Cerebellar cortex (tissue), 1 donor: ENCODE results near the gene KCTD17.

Experiments used
- DNase-seq: peaks from one replicate; pipeline ENCODE4 v3.0.0-alpha.2; 2015; ENCODE audit warnings: low spot score

Gene KCTD17, protein sequence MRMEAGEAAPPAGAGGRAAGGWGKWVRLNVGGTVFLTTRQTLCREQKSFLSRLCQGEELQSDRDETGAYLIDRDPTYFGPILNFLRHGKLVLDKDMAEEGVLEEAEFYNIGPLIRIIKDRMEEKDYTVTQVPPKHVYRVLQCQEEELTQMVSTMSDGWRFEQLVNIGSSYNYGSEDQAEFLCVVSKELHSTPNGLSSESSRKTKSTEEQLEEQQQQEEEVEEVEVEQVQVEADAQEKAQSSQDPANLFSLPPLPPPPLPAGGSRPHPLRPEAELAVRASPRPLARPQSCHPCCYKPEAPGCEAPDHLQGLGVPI

DNA sequence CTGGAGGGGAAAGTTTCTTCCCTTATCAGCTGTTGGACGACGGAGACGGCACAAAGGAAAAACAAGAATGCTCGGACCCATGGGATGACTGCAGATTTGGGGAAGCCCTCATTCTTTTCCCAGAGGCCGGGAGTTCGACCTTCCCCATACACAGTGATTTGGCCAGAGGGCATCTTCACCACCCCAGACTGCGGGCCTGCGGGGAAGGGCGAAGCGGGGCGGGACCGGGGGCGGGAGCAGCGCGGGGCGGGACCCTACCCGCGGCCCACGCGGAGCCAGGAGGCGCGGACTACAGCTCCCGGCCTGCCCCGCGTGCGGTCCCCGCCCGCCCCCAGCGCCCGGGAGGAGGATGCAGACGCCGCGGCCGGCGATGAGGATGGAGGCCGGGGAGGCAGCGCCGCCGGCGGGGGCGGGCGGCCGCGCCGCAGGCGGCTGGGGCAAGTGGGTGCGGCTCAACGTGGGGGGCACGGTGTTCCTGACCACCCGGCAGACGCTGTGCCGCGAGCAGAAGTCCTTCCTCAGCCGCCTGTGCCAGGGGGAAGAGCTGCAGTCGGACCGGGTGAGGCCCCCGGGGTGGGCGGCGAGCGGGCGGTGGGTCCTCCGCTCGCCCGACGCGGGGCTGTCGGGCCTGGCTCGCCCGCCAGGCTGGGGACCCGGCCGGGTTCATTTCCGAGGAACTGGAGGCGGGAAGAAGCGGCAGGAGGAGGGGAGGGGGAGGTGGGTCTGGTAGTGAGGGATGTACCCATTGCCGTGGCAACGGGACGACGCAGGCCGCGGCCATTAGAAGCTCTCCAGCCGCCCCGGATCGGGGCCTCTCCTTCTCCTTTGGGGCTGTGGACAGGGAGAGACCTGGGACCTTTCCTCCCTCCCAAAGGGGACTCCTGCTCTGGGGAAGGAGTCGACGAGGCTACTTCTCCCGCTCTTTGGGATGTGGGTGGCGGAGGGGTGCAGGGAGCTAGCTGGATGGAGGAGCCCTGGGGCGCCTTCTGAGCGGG is at the start of gene KCTD17:
Gene KCTD17, plus strand, starts transcription at position 352 of the 995 bp plus-strand sequence. Its CDS starts 19 bp downstream, at position 371.
- peak; percentile 42 for DNase-seq

DNA sequence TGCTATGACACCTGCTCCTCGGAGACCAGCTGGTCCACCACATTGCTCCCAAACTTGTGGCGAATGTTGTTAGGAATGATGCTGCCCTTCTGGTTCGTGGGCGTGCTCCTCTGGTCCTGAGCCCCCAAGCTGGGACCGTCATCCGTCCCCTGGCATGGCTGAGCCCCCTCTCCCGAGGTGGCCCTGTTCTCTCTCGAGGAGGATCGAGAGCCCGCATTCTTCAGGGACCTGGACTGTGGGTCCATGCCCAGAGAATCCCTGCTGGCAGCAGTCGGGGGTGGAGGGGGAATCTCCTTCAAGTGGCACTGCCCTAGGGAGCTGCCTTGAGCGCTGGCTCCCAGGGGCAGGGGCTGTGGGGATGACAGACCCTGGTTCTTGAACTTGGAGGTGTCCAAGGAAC is 49.7 kb upstream of the KCTD17 start:
- no peak for DNase-seq

DNA sequence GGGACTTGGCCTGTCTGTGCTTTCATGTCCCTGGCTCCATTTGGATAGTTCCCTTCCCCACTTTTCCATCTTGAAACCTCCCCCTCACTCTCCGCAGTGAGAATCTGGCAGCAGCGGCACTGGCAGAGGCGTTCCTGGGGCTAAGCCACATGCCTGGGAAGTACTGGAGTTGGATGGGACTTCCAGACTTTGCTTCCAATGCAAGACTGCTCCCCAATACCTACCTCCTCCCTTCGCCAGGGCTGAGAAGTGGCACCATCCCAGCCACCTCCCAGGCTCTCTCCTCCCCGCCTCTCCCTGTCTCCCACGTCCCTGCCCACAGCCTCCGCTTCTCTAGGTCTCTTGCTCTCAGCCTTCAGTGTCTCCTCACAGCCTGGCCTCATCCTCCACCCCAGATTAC is 48.9 kb upstream of the KCTD17 start:
- DNase-seq, result no peak

DNA sequence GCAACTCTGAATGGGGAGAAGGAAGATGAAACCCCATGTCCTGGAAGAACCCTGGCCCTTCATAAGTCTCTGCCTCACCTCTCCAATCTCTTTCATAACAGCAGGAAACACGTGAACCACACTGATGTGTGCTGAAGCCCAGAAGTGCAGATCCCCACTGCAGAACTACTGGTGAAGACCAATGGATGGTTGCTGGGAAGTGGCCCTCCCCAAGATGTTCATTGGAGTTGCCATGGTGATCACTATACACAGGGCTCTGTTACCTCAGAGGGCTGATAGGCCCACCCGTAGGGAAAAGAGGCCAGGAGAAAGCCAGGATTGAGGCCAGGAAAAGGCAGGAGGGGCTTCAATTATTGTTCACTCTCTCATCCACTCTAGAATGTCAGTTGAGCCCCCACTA is 43.9 kb upstream of the KCTD17 start:
- no peak for DNase-seq

DNA sequence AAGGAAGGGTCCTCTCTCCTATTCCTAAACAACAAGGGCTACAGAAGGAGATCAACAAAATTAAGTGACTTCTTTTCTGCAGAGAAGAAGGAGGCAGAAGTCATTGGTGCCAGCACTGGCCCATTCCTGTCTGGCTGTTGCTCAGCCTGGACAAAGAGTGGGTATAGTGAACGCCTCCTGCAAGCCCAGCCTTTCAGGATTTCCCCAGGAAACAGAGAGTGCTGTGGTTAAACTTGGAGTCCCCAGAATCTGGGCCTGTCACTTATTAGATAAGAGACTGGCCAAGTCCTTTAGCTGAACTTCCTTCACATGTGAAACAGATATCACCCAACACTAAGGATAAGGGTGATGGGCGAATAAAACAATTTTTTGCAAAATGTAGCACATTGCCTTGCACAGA is 43.2 kb upstream of the KCTD17 start:
- no peak for DNase-seq

DNA sequence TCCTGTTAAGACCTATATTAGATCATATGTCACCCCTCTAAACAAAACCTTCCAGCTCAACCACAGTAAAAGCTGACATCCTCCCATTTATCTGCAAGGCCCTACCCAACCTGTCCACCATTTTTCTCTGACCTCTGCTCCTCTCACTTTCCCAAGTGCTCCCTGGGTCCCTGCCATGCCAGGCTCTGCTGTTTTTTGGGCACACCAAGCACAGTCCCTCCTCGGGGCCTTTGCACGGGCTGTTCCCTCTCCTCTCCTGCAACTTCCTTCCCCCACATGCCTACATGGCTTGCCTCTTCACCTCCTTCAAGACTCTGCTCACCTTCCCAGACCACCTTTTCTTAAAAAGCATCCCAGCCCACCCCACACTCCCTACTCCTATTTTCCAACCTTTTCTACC is 42.1 kb upstream of the KCTD17 start:
- DNase-seq, result no peak

DNA sequence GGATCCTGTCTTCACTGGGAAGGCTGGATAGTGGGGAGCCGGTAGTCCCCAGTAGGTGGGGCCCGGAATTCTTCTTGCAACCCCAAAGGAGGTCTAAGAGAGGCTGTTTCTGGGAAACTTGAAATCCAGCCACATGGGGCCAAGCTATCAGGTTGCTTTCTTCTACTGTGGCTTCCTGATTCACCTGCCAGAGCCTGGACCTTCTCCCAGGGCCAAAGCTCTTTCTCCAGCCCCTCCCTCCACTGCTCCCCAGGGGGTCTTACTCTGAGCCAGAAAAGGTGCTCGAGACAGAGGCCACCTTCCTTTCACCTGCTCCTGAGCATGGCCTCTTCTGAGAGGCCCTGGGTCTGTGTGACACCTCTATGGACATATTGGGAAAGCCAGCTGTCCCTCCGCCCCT is 41.4 kb upstream of the KCTD17 start:
- DNase-seq, result no peak

DNA sequence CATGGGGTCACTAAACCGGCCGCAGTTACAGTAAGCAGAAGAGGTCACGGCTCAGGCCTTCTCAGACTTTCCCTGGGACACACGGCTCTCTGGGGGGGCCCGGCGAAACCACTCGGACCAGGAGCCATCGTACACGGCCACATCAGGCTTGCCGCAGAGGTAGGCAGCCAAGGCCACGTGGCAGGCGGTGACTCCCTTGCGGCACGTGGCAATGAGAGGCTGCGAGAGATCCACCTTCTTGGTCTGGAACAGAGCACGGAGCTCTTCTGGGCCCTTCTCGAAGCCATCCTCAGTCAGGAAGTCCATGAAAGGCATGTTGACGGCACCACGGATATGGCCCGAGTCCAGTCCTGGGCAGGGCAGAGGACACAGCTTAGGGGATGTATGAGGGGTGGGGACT is 40.6 kb upstream of the KCTD17 start:
- no peak for DNase-seq

DNA sequence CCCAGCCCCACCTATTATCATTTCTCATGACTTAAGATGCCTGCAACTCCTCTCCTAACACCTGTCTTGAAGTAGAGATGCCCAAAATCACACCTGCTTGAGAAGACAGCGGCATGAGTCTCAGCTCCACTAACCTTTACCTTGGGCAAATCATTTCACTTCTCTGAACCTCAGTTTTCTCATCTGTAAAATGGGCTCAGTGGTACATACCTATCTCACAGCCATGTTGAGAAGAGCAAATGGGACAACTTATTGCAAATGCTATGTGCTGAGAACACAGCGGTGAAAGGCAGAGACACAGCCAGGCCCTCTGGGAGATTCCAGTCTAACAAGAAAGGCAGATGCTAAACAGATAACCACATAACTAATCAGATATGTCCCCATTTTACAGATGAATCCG is 40.1 kb upstream of the KCTD17 start:
- DNase-seq, result no peak

DNA sequence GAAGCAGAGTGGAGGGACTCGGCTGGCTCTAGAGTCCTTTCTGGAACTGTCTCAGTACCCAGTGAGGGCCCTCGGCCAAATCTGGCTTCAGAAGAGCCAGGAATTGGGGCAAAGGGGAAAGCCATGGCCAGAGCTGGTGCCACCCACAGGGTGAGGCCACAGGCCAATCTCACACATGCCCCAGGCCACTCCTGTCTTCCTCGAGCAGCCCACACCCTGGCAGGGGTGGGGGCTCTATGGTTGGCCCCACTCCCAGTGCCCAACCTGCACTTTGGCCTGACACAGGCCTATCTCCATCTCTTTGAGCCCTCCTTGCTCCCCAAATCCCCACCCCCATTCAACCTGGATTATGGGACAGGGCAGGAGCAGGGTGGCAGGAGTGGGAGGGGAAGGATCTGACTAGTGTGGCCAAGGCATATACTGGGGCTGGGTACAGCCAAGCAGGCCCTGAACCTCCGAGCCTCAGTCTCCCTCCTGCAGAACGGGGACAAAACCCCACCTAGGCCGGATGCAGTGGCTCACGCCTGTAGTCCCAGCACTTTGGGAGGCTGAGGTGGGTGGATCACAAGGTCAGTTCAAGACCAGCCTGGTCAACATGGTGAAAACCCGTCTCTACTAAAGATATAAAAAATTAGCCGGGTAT is 39.2 kb upstream of the KCTD17 start:
- DNase-seq, result no peak

DNA sequence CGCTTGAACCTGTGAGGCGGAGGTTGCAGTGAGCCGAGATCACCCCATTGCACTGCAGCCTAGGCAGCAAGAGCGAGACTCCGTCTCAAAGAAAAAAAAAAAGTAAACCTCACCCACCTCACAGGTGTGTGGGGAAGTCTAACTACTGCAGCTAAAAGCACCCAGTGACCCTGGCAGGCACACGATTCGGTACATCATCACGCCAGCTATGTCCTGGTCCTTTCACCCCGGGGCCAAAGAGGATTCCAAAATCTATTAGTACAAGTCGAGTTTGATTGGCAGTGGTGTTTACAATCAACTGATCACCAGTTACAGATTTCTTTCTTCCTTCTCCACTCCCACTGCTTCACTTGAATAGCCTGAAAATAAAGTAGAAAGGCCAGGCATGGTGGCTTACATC is 38.6 kb upstream of the KCTD17 start:
- DNase-seq, result no peak

DNA sequence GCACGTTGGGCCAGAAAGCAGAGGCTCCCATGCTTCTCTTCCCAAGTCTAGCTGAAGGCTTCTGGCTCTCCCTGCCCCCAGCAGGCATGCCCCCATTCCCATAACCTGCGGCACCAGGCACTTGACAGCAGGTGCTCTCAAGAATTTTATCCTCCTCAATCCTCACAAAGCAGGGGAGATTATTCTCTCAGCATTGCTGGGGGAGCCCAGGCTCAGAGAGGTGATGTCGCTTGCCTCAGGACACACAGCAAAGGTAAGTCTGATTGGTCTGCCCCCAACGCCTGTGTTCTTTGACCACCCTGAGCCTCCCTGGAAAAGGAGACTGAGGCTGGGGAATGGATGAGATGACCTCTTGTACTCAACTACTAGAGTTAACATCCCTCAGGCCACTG is 37.1 kb upstream of the KCTD17 start:
- DNase-seq, result no peak

DNA sequence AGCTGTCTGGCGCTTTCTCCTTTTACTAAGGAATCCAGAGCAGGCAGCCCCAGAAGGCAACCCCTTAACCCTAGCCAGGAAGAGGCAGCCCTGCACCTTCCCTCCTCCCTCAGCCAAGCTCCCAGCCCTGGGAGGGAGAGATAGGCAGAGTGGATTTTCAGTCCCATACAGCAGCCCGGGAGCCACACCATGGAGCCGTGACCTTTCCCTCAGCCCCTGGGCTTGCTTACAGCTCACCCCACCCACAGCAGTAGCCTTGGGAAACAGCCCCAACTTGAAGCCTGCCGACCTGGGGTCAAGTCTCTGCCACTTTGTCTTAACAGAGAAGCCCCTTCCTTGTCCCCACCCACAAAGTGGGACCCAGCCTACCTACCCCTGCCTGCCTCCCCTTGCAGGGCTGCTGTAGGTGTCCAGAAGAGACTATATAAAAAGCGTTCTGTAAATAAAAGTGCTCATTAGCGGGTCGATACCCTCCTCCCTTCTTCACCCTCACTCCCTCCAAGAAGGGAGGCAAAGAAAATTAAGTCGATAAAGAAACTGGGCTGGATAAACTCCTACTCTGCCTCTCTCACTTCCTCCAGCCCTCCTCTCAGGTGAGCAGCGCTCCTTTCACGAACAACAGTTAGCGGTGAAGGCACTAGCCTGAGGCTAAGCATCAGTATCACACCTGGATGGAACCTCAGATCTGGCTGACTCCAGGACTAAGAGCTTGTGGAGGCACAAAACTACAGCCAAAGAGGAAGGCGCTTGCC is 36.5 kb upstream of the KCTD17 start:
- DNase-seq, result no peak

DNA sequence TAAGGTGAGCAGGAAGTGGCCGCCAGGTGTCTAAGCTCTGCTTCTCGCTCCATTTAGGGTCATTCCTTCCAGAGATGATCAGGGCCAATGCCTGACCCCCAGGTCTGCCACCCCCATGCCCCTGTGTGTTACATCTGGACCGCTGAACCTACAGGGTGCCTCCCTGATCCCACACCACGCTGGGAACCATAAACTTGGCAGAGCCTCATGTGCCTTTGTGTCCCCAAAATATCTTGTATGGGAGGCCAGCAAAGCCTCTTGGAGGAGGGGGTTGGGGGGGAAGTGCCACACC is 36.0 kb upstream of the KCTD17 start:
- no peak for DNase-seq

DNA sequence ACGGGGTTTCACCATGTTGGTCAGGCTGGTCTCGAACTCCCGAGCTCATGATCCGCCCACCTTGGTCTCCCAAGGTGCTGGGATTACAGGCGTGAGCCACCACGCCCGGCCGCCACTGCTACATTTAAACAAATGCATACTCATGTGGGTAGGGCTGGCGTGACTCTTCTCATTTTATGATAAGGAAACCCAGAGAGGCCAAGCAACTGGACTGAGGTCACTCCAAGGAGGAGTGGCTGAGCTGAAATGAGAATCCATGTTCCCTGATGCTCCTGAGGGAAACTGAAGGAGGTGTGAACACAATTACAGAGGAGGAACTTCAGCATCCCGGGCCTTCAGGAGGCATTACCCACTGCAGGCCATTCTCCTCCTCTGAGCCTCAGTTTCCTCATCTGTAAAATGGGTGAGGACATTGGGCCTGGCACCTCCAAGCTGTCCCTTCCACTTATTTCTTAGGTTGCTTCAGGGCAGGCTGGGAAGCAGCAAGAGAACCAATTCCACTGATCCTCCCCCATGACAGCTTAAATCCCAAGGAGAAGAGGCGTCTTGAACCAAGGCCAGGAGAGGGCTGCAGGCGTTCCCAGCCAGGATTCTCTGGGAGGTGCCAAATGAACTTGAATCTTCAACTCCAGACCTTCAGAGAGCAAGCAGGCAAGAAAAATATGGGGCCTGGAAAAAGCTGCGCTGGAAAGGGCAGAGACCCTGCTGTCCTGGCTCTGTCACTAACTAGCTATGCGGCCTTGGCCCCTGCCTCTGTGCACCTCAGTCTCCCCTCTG is 35.2 kb upstream of the KCTD17 start:
- no peak for DNase-seq

DNA sequence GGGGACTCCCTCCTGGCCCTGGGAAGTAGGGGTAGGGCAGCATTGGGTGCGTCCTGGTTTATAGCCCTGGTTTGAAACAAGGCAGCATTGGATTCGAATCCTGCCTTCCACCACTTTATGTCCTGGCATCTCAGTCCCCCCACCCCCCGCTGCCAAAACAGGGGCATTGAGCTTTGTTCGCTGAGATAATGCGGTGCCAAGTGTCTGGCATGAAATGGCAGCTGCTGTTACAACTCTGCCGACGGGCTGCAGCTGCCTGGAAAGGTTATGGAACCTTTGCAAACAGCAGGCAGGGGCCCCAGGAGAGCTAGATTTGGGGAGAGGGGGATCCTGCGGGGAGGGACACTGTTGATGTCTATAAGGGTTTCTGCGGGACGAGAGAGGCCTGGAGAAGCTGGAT is 34.2 kb upstream of the KCTD17 start:
- DNase-seq, result no peak

DNA sequence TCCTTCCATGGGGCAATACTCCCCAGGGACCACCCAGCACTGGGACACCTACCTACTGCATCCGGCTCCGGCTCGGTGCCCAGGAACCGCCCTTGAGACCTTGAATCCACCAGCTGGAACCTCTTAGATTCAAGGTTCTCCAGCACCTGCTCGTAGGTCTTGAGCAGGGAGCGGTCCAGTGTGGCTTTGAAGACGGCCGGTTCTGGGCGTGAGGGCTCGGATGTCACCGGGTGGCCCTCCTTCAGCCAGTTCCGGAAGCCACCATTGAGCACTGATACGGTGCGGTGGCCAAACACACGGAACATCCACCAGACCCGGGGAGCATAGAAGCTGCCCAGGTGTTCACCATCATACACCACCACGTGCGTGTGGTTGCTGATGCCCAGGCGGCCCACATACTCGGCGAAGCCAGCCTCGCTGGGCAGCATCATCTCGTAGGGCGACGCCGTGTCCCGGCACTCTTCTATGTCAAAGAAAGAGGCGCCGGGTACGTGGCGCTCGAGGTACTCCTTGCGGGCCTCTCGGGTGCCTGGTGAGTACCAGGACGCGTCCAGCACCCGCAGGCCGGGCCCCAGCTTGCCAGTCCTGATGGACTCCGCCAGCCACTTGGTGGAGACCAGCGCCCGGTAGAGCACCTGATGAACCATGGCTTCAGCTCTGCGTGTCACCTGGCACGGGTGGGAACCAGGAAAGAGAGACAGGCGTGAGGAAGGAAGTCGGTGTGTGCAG is 33.3 kb upstream of the KCTD17 start:
- no peak for DNase-seq

DNA sequence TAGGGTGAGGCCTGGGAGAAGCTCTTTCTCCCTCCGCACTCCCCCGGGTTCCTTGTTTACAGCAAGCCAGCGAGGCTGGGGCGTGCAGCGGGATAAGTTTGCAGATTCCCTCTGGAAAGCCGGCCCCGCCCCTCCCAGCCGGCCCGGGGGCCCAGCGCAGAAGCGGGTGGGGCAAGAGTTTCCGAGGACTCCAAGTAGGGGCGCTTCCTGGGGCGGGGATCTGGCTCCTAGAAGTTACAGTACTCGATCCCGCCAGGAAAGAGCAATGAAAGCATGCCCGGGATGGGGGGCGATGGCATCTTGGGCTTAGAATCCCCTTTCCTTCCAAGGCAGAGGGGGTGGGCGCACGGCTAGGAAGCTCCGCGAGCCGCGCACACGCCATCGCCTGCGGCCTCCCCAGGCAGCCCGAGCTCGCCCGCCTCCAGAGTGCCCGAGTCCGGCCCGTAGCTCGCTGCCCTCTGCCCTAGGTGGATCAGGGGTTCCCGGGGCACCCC is 32.7 kb upstream of the KCTD17 start:
- no peak for DNase-seq

DNA sequence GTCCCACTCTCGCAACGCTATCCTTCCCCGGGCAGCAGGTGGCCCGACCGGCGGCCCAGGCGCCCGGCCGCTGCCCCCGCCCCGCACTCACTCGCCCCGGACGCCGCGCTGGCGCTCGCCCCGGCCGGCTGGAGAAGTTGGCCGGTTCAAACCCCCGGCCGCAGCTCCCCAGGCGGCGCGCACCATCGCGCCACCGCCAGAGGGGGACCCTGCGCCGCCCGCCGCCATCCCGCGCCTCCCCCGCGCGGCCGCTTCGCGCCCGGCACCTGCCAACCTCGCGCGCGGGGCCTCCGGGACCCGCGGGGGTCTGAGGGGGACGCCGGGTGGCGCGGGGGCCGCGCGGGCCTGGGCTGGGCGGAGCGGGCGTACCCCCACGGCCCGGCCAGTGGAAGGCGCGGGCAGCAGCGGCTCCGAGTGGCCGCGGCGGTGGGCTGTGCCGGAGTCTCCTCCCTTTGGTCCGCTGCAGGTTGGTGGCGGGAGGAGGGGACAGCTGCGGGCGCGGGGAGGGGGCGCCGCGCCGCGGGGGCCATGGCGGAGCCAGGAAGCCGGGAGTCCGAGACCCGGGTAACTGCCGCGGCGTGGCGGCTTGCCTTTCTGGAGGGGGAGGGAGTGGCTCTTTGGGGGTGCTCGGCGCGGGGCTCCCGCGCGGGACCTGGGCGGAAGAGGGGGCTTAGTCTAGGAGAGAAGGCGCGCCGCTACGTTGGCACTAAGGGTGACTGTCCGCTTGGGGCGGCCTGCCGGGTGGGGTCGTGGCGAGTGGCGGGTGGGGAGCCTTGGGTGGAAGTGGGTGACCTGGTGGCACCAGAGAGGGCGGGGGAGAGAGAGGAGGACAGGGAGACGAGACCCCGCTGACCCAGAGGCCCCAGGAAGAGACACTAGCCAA is 32.0 kb upstream of the KCTD17 start, which contains the start of the genes MPST and TST:
Gene MPST, plus strand, starts transcription at position 434 of the 883 bp plus-strand sequence. Its CDS starts 95 bp downstream, at position 529.
Gene TST, minus strand, starts transcription at position 139 of the 883 bp plus-strand sequence. CDS start 715 bp downstream, outside the sequence.
- DNase-seq, result peak; percentile 46
